Measurements from ENCODE around the gene FER.
"Not testable (repeated sequence)": the region's sequence is repeated elsewhere in the genome, so short reads cannot be mapped to it uniquely, and the experiment has no call there.

Gene FER

GRCh38 chr5:108748401-108749127 lies 867 bp downstream of the FER start:
- peak; percentile 99 for DNase-seq

- DNase-seq, result peak; percentile 65
These were observed 1.6 kb downstream of the FER start for GRCh38 chr5:108749128-108749861.

GRCh38 chr5:108753331-108753730 lies 5.6 kb downstream of the FER start:
- DNase-seq, result no peak

- DNase-seq, result no peak
These were observed 6.2 kb downstream of the FER start for GRCh38 chr5:108753877-108754276.

- no peak for DNase-seq
These were observed 12.8 kb downstream of the FER start for GRCh38 chr5:108760512-108760911.

- peak; percentile 74 for DNase-seq
These were observed 15.0 kb downstream of the FER start for GRCh38 chr5:108762660-108763059.

- peak; percentile 37 for DNase-seq
These were observed 15.7 kb downstream of the FER start for GRCh38 chr5:108763222-108763916.

GRCh38 chr5:108765647-108766046 lies 17.9 kb downstream of the FER start:
- no peak for DNase-seq

GRCh38 chr5:108766916-108767315 lies 19.2 kb downstream of the FER start:
- DNase-seq, result not testable (repeated sequence)

GRCh38 chr5:108769352-108769751 lies 21.7 kb downstream of the FER start:
- peak; percentile 54 for DNase-seq

GRCh38 chr5:108772626-108773025 lies 24.9 kb downstream of the FER start:
- DNase-seq, result no peak

GRCh38 chr5:108773330-108773729 lies 25.6 kb downstream of the FER start:
- DNase-seq, result no peak

GRCh38 chr5:108774079-108774478 lies 26.4 kb downstream of the FER start:
- DNase-seq, result not testable (repeated sequence)

- not testable (repeated sequence) for DNase-seq
These were observed 29.9 kb downstream of the FER start for GRCh38 chr5:108777582-108777981.

- not testable (repeated sequence) for DNase-seq
These were observed 36.9 kb downstream of the FER start for GRCh38 chr5:108784577-108784976.

- no peak for DNase-seq
These were observed 39.2 kb downstream of the FER start for GRCh38 chr5:108786806-108787483.

GRCh38 chr5:108788142-108788541 lies 40.4 kb downstream of the FER start:
- DNase-seq, result no peak

- no peak for DNase-seq
These were observed 45.5 kb downstream of the FER start for GRCh38 chr5:108793207-108793606.

GRCh38 chr5:108794349-108794748 lies 46.7 kb downstream of the FER start:
- DNase-seq, result not testable (repeated sequence)

- no peak for DNase-seq
These were observed 49.7 kb downstream of the FER start for GRCh38 chr5:108797396-108797795.

- DNase-seq, result no peak
These were observed 50.3 kb downstream of the FER start for GRCh38 chr5:108797986-108798385.

- no peak for DNase-seq
These were observed 51.0 kb downstream of the FER start for GRCh38 chr5:108798513-108799265.

All from OCI-M1 (cell line).